Calu3 (cell line): Measurements from ENCODE around the gene PCBD2. TPM values are rescaled to one million over a fixed set of nuclear protein-coding genes. Genes with fewer than 3 reads are reported as not detected.
"Not testable (repeated sequence)": the region's sequence is repeated elsewhere in the genome, so short reads cannot be mapped to it uniquely, and the experiment has no call there.

ENCODE experiments used
- BruUV-seq: library from RNA; stranded (reverse); fragments of 400-500 nt; replicated peaks from 2 replicates; lab custom pipeline; 2021; lab: Mats Ljungman, UMichigan
- CTCF ChIA-PET: fragments of 300-600 bp; sonication (Branson Sonifier 250); formaldehyde crosslinking; loops from one replicate; lab custom pipeline; 2022; ENCODE audit warnings: antibody characterized with exemption; lab: Charles Lee
- DNase-seq: peaks from one replicate; pipeline ENCODE4 v3.0.0; 2022
- H3K27ac Mint-ChIP-seq: one replicate; pipeline ENCODE4 v1.8.0; 2022; ENCODE audit warnings: mixed read lengths; ENCODE audit not compliant: unreplicated experiment
- H3K27me3 Mint-ChIP-seq: one replicate; pipeline ENCODE4 v1.8.0; 2022; ENCODE audit warnings: mixed read lengths; ENCODE audit not compliant: unreplicated experiment
- H3K36me3 Mint-ChIP-seq: one replicate; pipeline ENCODE4 v1.8.0; 2022; ENCODE audit warnings: mild to moderate bottlenecking, moderate library complexity, mixed read lengths; ENCODE audit not compliant: insufficient read depth, unreplicated experiment
- H3K4me1 Mint-ChIP-seq: one replicate; pipeline ENCODE4 v1.8.0; 2022; ENCODE audit warnings: mild to moderate bottlenecking, low read depth, mixed read lengths; ENCODE audit not compliant: unreplicated experiment
- H3K4me3 Mint-ChIP-seq: one replicate; pipeline ENCODE4 v1.8.0; 2022; ENCODE audit warnings: mild to moderate bottlenecking, low read depth, moderate library complexity, mixed read lengths; ENCODE audit not compliant: unreplicated experiment
- H3K9me3 Mint-ChIP-seq: one replicate; pipeline ENCODE4 v1.8.0; 2022; ENCODE audit warnings: low read depth, mixed read lengths; ENCODE audit not compliant: unreplicated experiment
- CTCF ChIP-seq: fragments of 200-600 bp; IDR thresholded peaks from one replicate; pipeline ENCODE4 v1.8.0; 2022; ENCODE audit warnings: antibody characterized with exemption; ENCODE audit not compliant: unreplicated experiment
- intact Hi-C: fragments of 100-400 bp; cut with micrococcal nuclease; formaldehyde crosslinking; loops from one replicate; pipeline ENCODE4 v1.10.0; 2022; ENCODE audit not compliant: unreplicated experiment
- total RNA-seq: library from RNA; stranded (reverse); gene quantifications from 2 replicates; pipeline ENCODE4 v1.2.3, GENCODE V29; 2022

PCBD2 gene
- total RNA-seq, 1 experiment from 2014 or later, result 18.1 TPM

- intact Hi-C loops, result no loop called here
- Mint-ChIP-seq H3K9me3 (no peaks in the 10 kb centered on the region), H3K4me3 (no peak overlapping the region), H3K27me3 (no peaks in the 10 kb centered on the region), H3K27ac (no peak overlapping the region), H3K4me1 (no peaks in the 10 kb centered on the region), H3K36me3 (peaks cover 25% of the 10 kb centered on the region)
- CTCF ChIA-PET, result no interaction called here
- BruUV-seq, result no TSS peak
- TF ChIP-seq CTCF, result no peak
- no peak for DNase-seq
Observed at GRCh38 chr5:134878403-134878802, 26.5 kb upstream of the PCBD2 start.

GRCh38 chr5:134879456-134879855 lies 25.5 kb upstream of the PCBD2 start:
- TF ChIP-seq CTCF, result no peak
- Mint-ChIP-seq H3K4me3 (no peak overlapping the region), H3K4me1 (no peaks in the 10 kb centered on the region), H3K36me3 (peaks cover 19% of the 10 kb centered on the region), H3K27ac (no peak overlapping the region), H3K9me3 (no peaks in the 10 kb centered on the region), H3K27me3 (no peaks in the 10 kb centered on the region)
- intact Hi-C loops, result no loop called here
- CTCF ChIA-PET, result no interaction called here
- no TSS peak for BruUV-seq
- no peak for DNase-seq

GRCh38 chr5:134880937-134881336 lies 24.0 kb upstream of the PCBD2 start:
- H3K36me3 Mint-ChIP-seq, H3K27ac Mint-ChIP-seq, H3K9me3 Mint-ChIP-seq, H3K27me3 Mint-ChIP-seq, DNase-seq, intact Hi-C loops, H3K4me3 Mint-ChIP-seq, H3K4me1 Mint-ChIP-seq, BruUV-seq: not testable (repeated sequence)
- CTCF ChIA-PET, result interaction anchor here (0.7 kb wide), 1 partner anchor 901 kb away, joined by 3 read pairs; no protein-coding TSS in a partner anchor

- H3K36me3 Mint-ChIP-seq, H3K9me3 Mint-ChIP-seq, H3K4me1 Mint-ChIP-seq, CTCF ChIA-PET, H3K4me3 Mint-ChIP-seq, DNase-seq, BruUV-seq, intact Hi-C loops, H3K27me3 Mint-ChIP-seq, H3K27ac Mint-ChIP-seq: not testable (repeated sequence)
Observed at GRCh38 chr5:134881711-134882110, 23.2 kb upstream of the PCBD2 start.

GRCh38 chr5:134887593-134888159 lies 17.3 kb upstream of the PCBD2 start:
- CTCF ChIA-PET, result no interaction called here
- Mint-ChIP-seq H3K36me3 (no peaks in the 10 kb centered on the region), H3K27ac (no peak overlapping the region), H3K4me3 (no peak overlapping the region), H3K9me3 (no peaks in the 10 kb centered on the region), H3K4me1 (no peaks in the 10 kb centered on the region), H3K27me3 (no peaks in the 10 kb centered on the region)
- intact Hi-C loops, result no loop called here
- DNase-seq, result no peak
- TF ChIP-seq CTCF, result no peak
- no TSS peak for BruUV-seq
